HCT116 (cell line): Measurements from ENCODE around the gene IL3RA. TPM values are rescaled to one million over a fixed set of nuclear protein-coding genes. Genes with fewer than 3 reads are reported as not detected.

Source experiments
- ATAC-seq: fragments of 200-7000 bp; cut with Tn5 transposase; 2 replicates; pipeline ENCODE4 v1.9.1; 2020; ENCODE audit warnings: mild to moderate bottlenecking, moderate library complexity
- BruUV-seq: library from RNA; stranded (reverse); fragments of 400-500 nt; replicated peaks from 2 replicates; lab custom pipeline; 2021; lab: Mats Ljungman, UMichigan
- CTCF ChIA-PET: fragments of 300-600 bp; sonication (Branson Sonifier 250); formaldehyde crosslinking; loops from one replicate; lab custom pipeline; 2021; ENCODE audit warnings: antibody characterized with exemption; lab: Charles Lee
- POLR2A ChIA-PET: fragments of 300-600, 350-600 bp; sonication (Branson Sonifier 250); formaldehyde crosslinking; loops from one replicate; lab custom pipeline; 2021; ENCODE audit warnings: antibody characterized with exemption; lab: Charles Lee
- RAD21 ChIA-PET, 2 experiments: fragments of 300-600 bp; sonication (Branson Sonifier 250); formaldehyde crosslinking; loops; one replicate each; lab custom pipeline; 2023; ENCODE audit warnings: low total read pairs in 2 of 2; ENCODE audit not compliant: uncharacterized antibody in 2 of 2, unreplicated experiment in 2 of 2, low non-redundant PET in 1 of 2; lab: Charles Lee
- DNase-seq: peaks from one replicate; pipeline ENCODE4 v3.0.0-alpha.2; 2010; ENCODE audit warnings: low read depth, low spot score
- H2AFZ ChIP-seq: fragments of 200-600 bp; shearing (Covaris generic), sonication (generic); 2 replicates; pipeline ENCODE4 v1.6.1; 2017; ENCODE audit warnings: low read depth, mixed run types, mixed read lengths, antibody characterized with exemption, low read length; ENCODE audit not compliant: poor library complexity, severe bottlenecking
- H3K27ac ChIP-seq: 2 replicates; pipeline ENCODE4 v1.5.1; 2012; ENCODE audit warnings: low read depth, low read length
- H3K27me3 ChIP-seq: fragments of 200-600 bp; sonication (generic); 2 replicates; pipeline ENCODE4 v1.6.1; 2016; ENCODE audit warnings: mixed run types, low read length, mixed read lengths; ENCODE audit not compliant: insufficient read depth
- H3K36me3 ChIP-seq, 2 experiments: fragments of 200-500 bp in 1 of 2; fragments of 200-600 bp in 1 of 2; sonication (Bioruptor generic) in 1 of 2; sonication (generic) in 1 of 2; 2 replicates each; pipeline versions ENCODE4 v1.5.1 to v1.6.1; 2014 to 2016; ENCODE audit warnings: low read length in 2 of 2, inconsistent platforms in 1 of 2, mixed read lengths in 1 of 2, mixed run types in 1 of 2; ENCODE audit not compliant: insufficient read depth in 2 of 2, control insufficient read depth in 1 of 2
- H3K4me1 ChIP-seq, 2 experiments: fragments of 200-600 bp in 1 of 2; sonication (generic) in 1 of 2; 2 replicates each; pipeline versions ENCODE4 v1.5.1 to v1.6.1; 2012 to 2017; ENCODE audit warnings: low read length in 2 of 2, inconsistent platforms in 1 of 2, mild to moderate bottlenecking in 1 of 2, mixed read lengths in 1 of 2, mixed run types in 1 of 2, moderate library complexity in 1 of 2; ENCODE audit not compliant: insufficient read depth in 2 of 2, control insufficient read depth in 1 of 2
- H3K4me2 ChIP-seq: fragments of 200-600 bp; sonication (generic); 2 replicates; pipeline ENCODE4 v1.6.1; 2017; ENCODE audit warnings: mixed run types, low read length, mixed read lengths
- H3K4me3 ChIP-seq, 2 experiments: fragments of 200-600 bp in 1 of 2; sonication (generic) in 1 of 2; replicated peaks in 1 of 2; 2 replicates each; pipeline ENCODE4 v1.5.1; 2011 to 2016; ENCODE audit warnings: low read length in 2 of 2, control low read depth in 1 of 2, low read depth in 1 of 2, mild to moderate bottlenecking in 1 of 2, mixed read lengths in 1 of 2, mixed run types in 1 of 2
- H3K79me2 ChIP-seq: fragments of 200-600 bp; sonication (generic); 2 replicates; pipeline ENCODE4 v1.6.1; 2017; ENCODE audit warnings: mild to moderate bottlenecking, mixed run types, low read length, moderate library complexity, mixed read lengths; ENCODE audit not compliant: insufficient read depth
- H3K9ac ChIP-seq: fragments of 200-600 bp; sonication (generic); 2 replicates; pipeline ENCODE4 v1.6.1; 2016; ENCODE audit warnings: low read length, mixed read lengths
- H3K9me2 ChIP-seq: fragments of 200-600 bp; sonication (generic), shearing (Covaris generic); 2 replicates; pipeline ENCODE4 v1.6.1; 2017; ENCODE audit warnings: mixed run types, mild to moderate bottlenecking, moderate library complexity; ENCODE audit not compliant: insufficient read depth
- H3K9me3 ChIP-seq, 2 experiments: fragments of 200-500 bp in 1 of 2; fragments of 200-600 bp in 1 of 2; sonication (Bioruptor generic) in 1 of 2; sonication (generic) in 1 of 2; 2 replicates each; pipeline ENCODE4 v1.6.1; 2014 to 2017; ENCODE audit warnings: low read length in 2 of 2, mixed read lengths in 2 of 2, inconsistent platforms in 1 of 2, low read depth in 1 of 2, mild to moderate bottlenecking in 1 of 2, mixed run types in 1 of 2, moderate library complexity in 1 of 2; ENCODE audit not compliant: control insufficient read depth in 1 of 2, insufficient read depth in 1 of 2
- H4K20me1 ChIP-seq: fragments of 200-600 bp; sonication (generic), shearing (Covaris generic); 2 replicates; pipeline ENCODE4 v1.6.1; 2017; ENCODE audit warnings: mixed run types, mild to moderate bottlenecking, moderate library complexity; ENCODE audit not compliant: insufficient read depth
- ATF3 ChIP-seq: IDR thresholded peaks from 2 replicates; pipeline ENCODE4 v1.6.1; 2012
- ELF1 ChIP-seq: IDR thresholded peaks from 2 replicates; pipeline ENCODE4 v1.6.1; 2012; ENCODE audit warnings: low read depth, borderline replicate concordance
- FOSL1 ChIP-seq: IDR thresholded peaks from 2 replicates; pipeline ENCODE4 v1.6.1; 2012; ENCODE audit warnings: low read depth
- JUND ChIP-seq: IDR thresholded peaks from 2 replicates; pipeline ENCODE4 v1.6.1; 2012
- POLR2AphosphoS5 ChIP-seq: IDR thresholded peaks from 2 replicates; pipeline ENCODE4 v1.6.1; 2011; ENCODE audit warnings: mild to moderate bottlenecking, low read depth, low read length, moderate library complexity
- RAD21 ChIP-seq: IDR thresholded peaks from 2 replicates; pipeline ENCODE4 v1.6.1; 2012; ENCODE audit warnings: low read depth, mild to moderate bottlenecking
- REST ChIP-seq: IDR thresholded peaks from 2 replicates; pipeline ENCODE4 v1.6.1; 2012; ENCODE audit warnings: low read depth
- SP1 ChIP-seq: IDR thresholded peaks from 2 replicates; pipeline ENCODE4 v1.6.1; 2012; ENCODE audit warnings: low read depth
- SRF ChIP-seq: IDR thresholded peaks from 2 replicates; pipeline ENCODE4 v1.6.1; 2012; ENCODE audit warnings: low read depth
- TCF7L2 ChIP-seq: IDR thresholded peaks from 2 replicates; pipeline ENCODE4 v1.7.0; 2011; ENCODE audit warnings: borderline replicate concordance, inconsistent platforms; ENCODE audit not compliant: insufficient read depth, insufficient read length; ENCODE audit errors: extremely low read depth
- ZBTB33 ChIP-seq: IDR thresholded peaks from 2 replicates; pipeline ENCODE4 v1.6.1; 2011; ENCODE audit warnings: mild to moderate bottlenecking, low read length, moderate library complexity; ENCODE audit not compliant: insufficient replicate concordance; ENCODE audit errors: extremely low read depth
- ZNF274 ChIP-seq: fragments of 200-500 bp; sonication (Bioruptor generic); IDR thresholded peaks from 2 replicates; pipeline ENCODE4 v1.6.1; 2014; ENCODE audit warnings: mild to moderate bottlenecking, low read depth, low read length, inconsistent platforms
- intact Hi-C: fragments of 100-400 bp; cut with micrococcal nuclease; formaldehyde crosslinking; loops from 2 replicates; pipeline ENCODE4 v1.10.0; 2022
- total RNA-seq: library from RNA; stranded (reverse); gene quantifications from one replicate; pipeline ENCODE4 v1.2.1, GENCODE V29; 2021; ENCODE audit not compliant: unreplicated experiment

The IL3RA gene
- total RNA-seq, 1 experiment from 2014 or later, result not detected

GRCh38 chrX:1325515-1326116 lies 11.0 kb upstream of the IL3RA start:
- ChIA-PET CTCF (no interaction called here), POLR2A (no interaction called here), RAD21 (no interaction called here)
- Histone ChIP-seq H3K27ac (no peak overlapping the region), H3K4me2 (no peak overlapping the region), H2AFZ (no peak overlapping the region), H3K9ac (no peak overlapping the region), H4K20me1 (no peaks in the 10 kb centered on the region), H3K9me2 (no peaks in the 10 kb centered on the region), H3K4me3 (no peak overlapping the region), H3K36me3 (no peaks in the 10 kb centered on the region), H3K9me3 (no peaks in the 10 kb centered on the region), H3K27me3 (no peaks in the 10 kb centered on the region), H3K79me2 (no peaks in the 10 kb centered on the region), H3K4me1 (peaks cover 0 to 8% of the 10 kb centered on the region in 2 experiments; a peak in 2 of 4 replicates)
- no peak for ATAC-seq
- TF ChIP-seq ATF3 (no peak), ELF1 (no peak), JUND (no peak), TCF7L2 (no peak)
- BruUV-seq, result no TSS peak
- DNase-seq, result no peak
- intact Hi-C loops, result no loop called here

- no peak for DNase-seq
- no peaks in the 10 kb centered on the region for H3K36me3 ChIP-seq
- peaks cover 0 to 5% of the 10 kb centered on the region in 2 experiments; a peak in 2 of 4 replicates for H3K4me1 ChIP-seq
- H3K9me2 ChIP-seq, result no peaks in the 10 kb centered on the region
- intact Hi-C loops, result no loop called here
- no peaks in the 10 kb centered on the region for H3K79me2 ChIP-seq
- no peak for ATAC-seq
- POLR2A ChIA-PET, result no interaction called here
- RAD21 ChIA-PET, result no interaction called here
- no peaks in the 10 kb centered on the region for H3K9me3 ChIP-seq
- BruUV-seq, result no TSS peak
- no peak overlapping the region for H3K27ac ChIP-seq
- H3K4me2 ChIP-seq, result no peak overlapping the region
- CTCF ChIA-PET, result no interaction called here
- H3K4me3 ChIP-seq, result no peak overlapping the region
- H3K9ac ChIP-seq, result no peak overlapping the region
- no peaks in the 10 kb centered on the region for H3K27me3 ChIP-seq
- no peak overlapping the region for H2AFZ ChIP-seq
- no peaks in the 10 kb centered on the region for H4K20me1 ChIP-seq
- TF ChIP-seq SP1, result no peak
- no peak for TF ChIP-seq REST
- no peak for TF ChIP-seq ATF3
- TF ChIP-seq FOSL1, result no peak
- no peak for TF ChIP-seq ELF1
- no peak for TF ChIP-seq ZNF274
- no peak for TF ChIP-seq TCF7L2
- TF ChIP-seq RAD21, result no peak
- no peak for TF ChIP-seq ZBTB33
- TF ChIP-seq POLR2AphosphoS5, result no peak
- TF ChIP-seq SRF, result no peak
These were observed 8.8 kb upstream of the IL3RA start for GRCh38 chrX:1327651-1328304.
